Retinal pigment epithelial cell (primary cell): ENCODE data around the gene PDIA6.
A peak's percentile ranks its signal among the peaks of the same experiment; 100 is the strongest.

ENCODE experiments used
- DNase-seq: peaks from one replicate; pipeline ENCODE4 v3.0.0-alpha.2; 2010; ENCODE audit warnings: low read depth
- H3K4me3 ChIP-seq: 2 replicates; pipeline ENCODE4 v1.5.1; 2011; ENCODE audit warnings: mild to moderate bottlenecking, low read length, control low read depth, moderate library complexity
- CTCF ChIP-seq: conservative IDR thresholded peaks from 2 replicates; pipeline ENCODE4 v1.5.1; 2011; ENCODE audit warnings: low read depth, low read length, control low read depth, inconsistent platforms

Gene PDIA6

GRCh38 chr2:10839813-10840212 lies 27.2 kb upstream of the PDIA6 start:
- H3K4me3 ChIP-seq = no peak overlapping the region
- no peak for DNase-seq
- no peak for TF ChIP-seq CTCF

DNA sequence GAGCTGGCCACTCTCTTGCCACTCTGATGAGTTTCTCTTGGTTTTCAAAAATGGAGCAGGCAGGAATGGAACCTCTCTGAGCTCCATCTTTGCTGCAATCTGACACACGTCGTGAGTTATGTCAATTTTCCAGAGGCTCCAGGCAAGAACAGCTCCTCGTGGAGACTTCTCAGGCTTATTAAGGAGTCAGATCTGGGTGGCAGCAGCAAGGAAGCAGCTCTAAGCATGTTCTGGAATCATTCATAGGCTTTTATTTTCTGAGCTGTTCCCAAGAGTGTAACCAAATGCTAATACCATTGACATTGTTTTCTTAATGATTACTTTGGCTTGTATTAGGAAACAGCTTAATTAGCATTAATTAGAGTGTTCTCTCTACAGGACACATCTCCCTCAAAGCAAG lies 26.1 kb upstream of the PDIA6 start:
- DNase-seq = no peak
- no peak for TF ChIP-seq CTCF

GRCh38 chr2:10837298-10838266 lies 25.0 kb upstream of the PDIA6 start:
- DNase-seq = no peak
- no peak overlapping the region for H3K4me3 ChIP-seq
- TF ChIP-seq CTCF = no peak

More for the DNA sequence above, 26.1 kb upstream of the PDIA6 start:
- no peak overlapping the region for H3K4me3 ChIP-seq

DNA sequence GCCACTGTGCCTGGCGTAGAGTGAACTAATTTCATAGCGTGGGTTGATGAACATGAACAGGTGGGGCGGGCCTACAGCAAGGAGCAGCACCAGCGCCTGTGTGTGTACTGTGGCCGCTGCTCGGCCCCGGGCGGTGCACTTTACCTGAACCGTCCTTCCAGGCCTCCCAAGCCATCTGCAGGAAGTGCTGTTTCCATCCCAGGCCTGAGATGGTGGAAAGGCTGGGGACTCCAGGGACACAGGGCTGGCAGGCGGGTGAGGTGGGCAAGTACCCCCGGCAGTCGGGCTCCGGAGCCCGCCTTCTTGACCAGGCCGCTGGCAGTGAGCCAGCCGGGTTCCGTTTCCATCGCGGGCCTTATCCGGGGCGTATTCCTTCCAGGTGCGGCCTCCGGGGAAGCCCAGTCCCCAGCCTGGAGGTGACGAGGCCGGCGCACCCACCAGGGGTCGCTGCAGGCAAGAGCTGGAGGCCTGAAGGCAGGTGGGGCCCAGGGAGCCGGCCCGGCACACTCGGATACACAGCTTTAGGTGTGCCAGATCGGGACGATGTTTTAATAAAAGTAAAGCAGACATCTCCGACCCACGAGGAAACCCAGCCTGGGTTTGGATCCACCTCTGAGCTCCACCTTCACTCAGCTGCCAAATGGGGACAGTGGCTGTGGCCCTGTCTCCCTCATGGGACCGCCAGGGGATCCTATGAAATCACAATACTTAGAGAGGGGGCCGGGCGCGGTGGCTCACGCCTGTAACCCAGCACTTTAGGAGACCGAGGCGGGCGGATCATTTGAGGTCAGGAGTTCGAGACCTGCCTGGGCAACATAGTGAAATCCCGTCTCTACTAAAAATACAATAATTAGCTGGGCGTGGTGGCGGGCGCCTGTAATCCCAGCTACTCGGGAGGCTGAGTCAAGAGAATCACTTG lies 22.7 kb upstream of the PDIA6 start:
- H3K4me3 ChIP-seq = no peak overlapping the region
- peak; percentile 89 for TF ChIP-seq CTCF
- no peak for DNase-seq

- no peak overlapping the region for H3K4me3 ChIP-seq
- TF ChIP-seq CTCF = no peak
- no peak for DNase-seq
Measured at GRCh38 chr2:10834068-10834655, 21.6 kb upstream of the PDIA6 start.

- no peak overlapping the region for H3K4me3 ChIP-seq
- no peak for DNase-seq
- no peak for TF ChIP-seq CTCF
Measured at GRCh38 chr2:10833021-10833420, 20.4 kb upstream of the PDIA6 start.
